ENCODE measurements around the gene ATF7.
"Not testable (repeated sequence)": the region's sequence is repeated elsewhere in the genome, so short reads cannot be mapped to it uniquely, and the experiment has no call there.

Gene ATF7

GRCh38 chr12:53651737-53652136, 25.6 kb upstream of the ATF7 start:
- H3K27me3 ChIP-seq (ENCODE audit: insufficient read depth, poor library complexity, severe bottlenecking): no peaks in the 10 kb centered on the region
- no peak overlapping the region for H3K4me3 ChIP-seq (replicated peaks; ENCODE audit: insufficient read depth, low read length)
- no peak for DNase-seq (ENCODE audit: low read depth in 1 of 2, low spot score in 1 of 2)
- no peak overlapping the region for H3K27ac ChIP-seq (replicated peaks)
- no peak for TF ChIP-seq POLR2AphosphoS5 (IDR thresholded peaks at IDR 0.05; ENCODE audit: low read depth)

GRCh38 chr12:53646300-53646699, 20.1 kb upstream of the ATF7 start:
- not testable (repeated sequence) for H3K27me3 ChIP-seq (ENCODE audit: insufficient read depth, poor library complexity, severe bottlenecking); H3K27ac ChIP-seq (replicated peaks); DNase-seq (ENCODE audit: low read depth in 1 of 2, low spot score in 1 of 2); H3K4me3 ChIP-seq (replicated peaks; ENCODE audit: insufficient read depth, low read length)

GRCh38 chr12:53645165-53645564, 19.0 kb upstream of the ATF7 start:
- H3K27ac ChIP-seq (replicated peaks): no peak overlapping the region
- no peak for DNase-seq (ENCODE audit: low read depth in 1 of 2, low spot score in 1 of 2)
- H3K27me3 ChIP-seq (ENCODE audit: insufficient read depth, poor library complexity, severe bottlenecking): no peaks in the 10 kb centered on the region
- no peak overlapping the region for H3K4me3 ChIP-seq (replicated peaks; ENCODE audit: insufficient read depth, low read length)
- no peak for TF ChIP-seq SPI1 (IDR thresholded peaks at IDR 0.05; ENCODE audit: borderline replicate concordance, low read depth)
- no peak for TF ChIP-seq GABPA (IDR thresholded peaks at IDR 0.05; ENCODE audit: low read depth)
- no peak for TF ChIP-seq CTCF (IDR thresholded peaks at IDR 0.05; ENCODE audit: insufficient read depth, low read length)
- no peak for TF ChIP-seq REST (IDR thresholded peaks at IDR 0.05; ENCODE audit: insufficient replicate concordance, low read depth)
- no peak for TF ChIP-seq POLR2AphosphoS5 (IDR thresholded peaks at IDR 0.05; ENCODE audit: low read depth)

- no peak overlapping the region for H3K27ac ChIP-seq (replicated peaks)
- TF ChIP-seq POLR2AphosphoS5 (IDR thresholded peaks at IDR 0.05; ENCODE audit: low read depth) (no peak), GABPA (IDR thresholded peaks at IDR 0.05; ENCODE audit: low read depth) (no peak), REST (IDR thresholded peaks at IDR 0.05; ENCODE audit: insufficient replicate concordance, low read depth) (no peak), CTCF (IDR thresholded peaks at IDR 0.05; ENCODE audit: insufficient read depth, low read length) (no peak), SPI1 (IDR thresholded peaks at IDR 0.05; ENCODE audit: borderline replicate concordance, low read depth) (no peak)
- H3K4me3 ChIP-seq (replicated peaks; ENCODE audit: insufficient read depth, low read length): no peak overlapping the region
- DNase-seq (ENCODE audit: low read depth in 1 of 2, low spot score in 1 of 2): no peak
- no peaks in the 10 kb centered on the region for H3K27me3 ChIP-seq (ENCODE audit: insufficient read depth, poor library complexity, severe bottlenecking)
Observed at GRCh38 chr12:53644133-53644532, 18.0 kb upstream of the ATF7 start.

- no peaks in the 10 kb centered on the region for H3K27me3 ChIP-seq (ENCODE audit: insufficient read depth, poor library complexity, severe bottlenecking)
- DNase-seq (ENCODE audit: low read depth in 1 of 2, low spot score in 1 of 2): no peak
- H3K27ac ChIP-seq (replicated peaks): no peak overlapping the region
- H3K4me3 ChIP-seq (replicated peaks; ENCODE audit: insufficient read depth, low read length): no peak overlapping the region
- no peak for TF ChIP-seq POLR2AphosphoS5 (IDR thresholded peaks at IDR 0.05; ENCODE audit: low read depth)
- no peak for TF ChIP-seq CTCF (IDR thresholded peaks at IDR 0.05; ENCODE audit: insufficient read depth, low read length)
- TF ChIP-seq REST (IDR thresholded peaks at IDR 0.05; ENCODE audit: insufficient replicate concordance, low read depth): no peak
- no peak for TF ChIP-seq SPI1 (IDR thresholded peaks at IDR 0.05; ENCODE audit: borderline replicate concordance, low read depth)
- no peak for TF ChIP-seq GABPA (IDR thresholded peaks at IDR 0.05; ENCODE audit: low read depth)
Observed at GRCh38 chr12:53643232-53643979, 17.2 kb upstream of the ATF7 start.

Measured in HL-60 (cell line).